Left lung (tissue), 10 donors: ENCODE results near the gene SLC25A31. TPM values are rescaled to one million over a fixed set of nuclear protein-coding genes. Genes with fewer than 3 reads are reported as not detected.

ENCODE experiments used
- ATAC-seq: fragments of 200-7000 bp; cut with Tn5 transposase; one replicate; pipeline ENCODE4 v1.9.1; 2020; ENCODE audit warnings: moderate library complexity
- DNase-seq, 4 donors: peaks; one replicate each; pipeline ENCODE4 v3.0.0-alpha.2; 2013 to 2020
- H3K27ac ChIP-seq, 2 donors: fragments of 200-600 bp; sonication (generic) in 1 of 2; one replicate each; pipeline versions ENCODE4 v1.5.0 to v1.8.0; 2020 to 2021
- H3K27me3 ChIP-seq, 2 donors: fragments of 200-600 bp; sonication (generic) in 1 of 2; one replicate each; pipeline versions ENCODE4 v1.5.0 to v1.8.0; 2020 to 2021
- H3K36me3 ChIP-seq, 2 donors: fragments of 200-600 bp; sonication (generic) in 1 of 2; one replicate each; pipeline versions ENCODE4 v1.5.0 to v1.8.0; 2020 to 2021
- H3K4me1 ChIP-seq, 2 donors: fragments of 200-600 bp; one replicate each; pipeline ENCODE4 v1.8.0; 2021
- H3K4me3 ChIP-seq, 2 donors: fragments of 200-600 bp; sonication (generic) in 1 of 2; one replicate each; pipeline versions ENCODE4 v1.5.0 to v1.8.0; 2020 to 2021; ENCODE audit warnings: mild to moderate bottlenecking in 1 of 2
- H3K9me3 ChIP-seq, 2 donors: fragments of 200-600 bp; sonication (generic) in 1 of 2; one replicate each; pipeline versions ENCODE4 v1.5.0 to v1.8.0; 2020 to 2021
- intact Hi-C, 2 donors: fragments of 100-400 bp; cut with DNase I; formaldehyde crosslinking; loops; one replicate each; pipeline versions ENCODE4 v1.11.2 to v1.14.2; 2022
- polyA plus RNA-seq, 6 donors: library from polyadenylated mRNA; unstranded; fragments of 120-200 nt; gene quantifications; one replicate each; pipeline ENCODE4 v1.2.1, GENCODE V29; 2013; ENCODE audit not compliant: insufficient read length in 6 of 6
- total RNA-seq, 2 donors: library from RNA; stranded (reverse); fragmentation: NEBNext Ultra II Directional; extraction: Animal tissue kit (Norgen Biotek cat#: 25700); gene quantifications; one replicate each; pipeline ENCODE4 v1.2.1, GENCODE V29; 2021
- TF ChIP-seq, protein P1 (sequence below), 2 donors: fragments of 200-600 bp; sonication (generic) in 1 of 2; IDR thresholded peaks; one replicate each; pipeline versions ENCODE4 v1.5.0 to v1.8.0; 2021; ENCODE audit warnings: antibody characterized with exemption in 2 of 2
- donor health status: DM: no; HTN: yes; CAD: no.
- donor health status: DM: no; HTN: no; CAD: no.

The SLC25A31 gene
- total and polyA plus RNA-seq, 8 donors, result 0.10 TPM; not detected in 6

DNA sequence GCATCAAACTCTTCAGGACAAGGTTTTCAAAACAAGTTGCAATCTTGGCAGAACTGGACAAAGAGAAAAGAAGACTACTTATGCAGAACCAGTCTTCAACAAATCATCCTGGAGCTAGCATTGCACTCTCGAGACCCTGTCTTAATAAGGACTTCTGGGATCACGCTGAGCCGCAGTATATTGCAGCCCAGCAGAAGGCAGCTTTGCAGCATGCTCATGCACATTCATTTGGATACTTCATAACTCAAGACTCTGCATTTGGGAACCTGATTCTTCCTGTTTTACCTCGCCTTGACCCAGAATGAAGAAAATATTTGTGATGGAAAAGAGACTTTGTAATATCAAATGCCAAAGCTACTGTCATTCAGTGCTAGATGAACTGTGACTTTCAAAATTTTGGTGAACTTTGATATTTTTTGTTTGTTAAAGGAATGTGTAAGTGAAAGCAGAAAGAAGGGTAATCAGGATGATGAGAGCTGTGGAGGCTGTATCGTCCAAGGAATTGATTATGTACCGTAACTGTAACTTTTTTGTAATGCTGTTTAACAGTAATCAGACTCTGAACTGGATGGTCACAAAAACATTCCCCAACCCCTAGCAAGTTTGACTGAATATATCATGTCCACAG is 79.1 kb downstream of the SLC25A31 start:
- ATAC-seq (no peak), DNase-seq (peak in 2 of 4 donors; percentile 3 to 29)
- Histone ChIP-seq H3K27me3 (no peaks in the 10 kb centered on the region), H3K9me3 (no peaks in the 10 kb centered on the region), H3K4me1 (no peaks in the 10 kb centered on the region), H3K36me3 (no peaks in the 10 kb centered on the region), H3K4me3 (no peak overlapping the region), H3K27ac (no peak overlapping the region)
- intact Hi-C loops, result no loop called here
- TF ChIP-seq, protein P1, sequence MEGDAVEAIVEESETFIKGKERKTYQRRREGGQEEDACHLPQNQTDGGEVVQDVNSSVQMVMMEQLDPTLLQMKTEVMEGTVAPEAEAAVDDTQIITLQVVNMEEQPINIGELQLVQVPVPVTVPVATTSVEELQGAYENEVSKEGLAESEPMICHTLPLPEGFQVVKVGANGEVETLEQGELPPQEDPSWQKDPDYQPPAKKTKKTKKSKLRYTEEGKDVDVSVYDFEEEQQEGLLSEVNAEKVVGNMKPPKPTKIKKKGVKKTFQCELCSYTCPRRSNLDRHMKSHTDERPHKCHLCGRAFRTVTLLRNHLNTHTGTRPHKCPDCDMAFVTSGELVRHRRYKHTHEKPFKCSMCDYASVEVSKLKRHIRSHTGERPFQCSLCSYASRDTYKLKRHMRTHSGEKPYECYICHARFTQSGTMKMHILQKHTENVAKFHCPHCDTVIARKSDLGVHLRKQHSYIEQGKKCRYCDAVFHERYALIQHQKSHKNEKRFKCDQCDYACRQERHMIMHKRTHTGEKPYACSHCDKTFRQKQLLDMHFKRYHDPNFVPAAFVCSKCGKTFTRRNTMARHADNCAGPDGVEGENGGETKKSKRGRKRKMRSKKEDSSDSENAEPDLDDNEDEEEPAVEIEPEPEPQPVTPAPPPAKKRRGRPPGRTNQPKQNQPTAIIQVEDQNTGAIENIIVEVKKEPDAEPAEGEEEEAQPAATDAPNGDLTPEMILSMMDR (IDR thresholded peaks at IDR 0.05), result no peak

DNA sequence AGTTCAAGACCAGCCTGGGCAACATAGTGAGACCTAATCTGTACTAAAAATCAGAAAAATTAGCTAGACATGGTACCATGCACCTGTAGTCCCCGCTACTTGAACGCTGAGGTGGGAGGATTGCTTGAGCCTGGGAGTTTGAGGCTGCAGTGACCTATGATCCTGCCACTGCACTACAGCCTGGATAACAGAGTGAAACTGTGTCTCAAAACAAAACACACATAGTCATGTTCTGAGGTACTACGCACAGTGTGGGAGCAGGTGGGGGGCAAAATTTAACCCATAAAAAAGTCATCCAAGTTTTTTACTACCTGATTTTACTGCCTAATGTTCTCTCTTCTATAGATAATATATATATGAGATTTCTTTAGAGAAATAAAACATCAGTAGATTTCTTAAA is 80.4 kb downstream of the SLC25A31 start:
- intact Hi-C loops, result no loop called here
- H3K4me3 ChIP-seq, result no peak overlapping the region
- H3K36me3 ChIP-seq, result no peaks in the 10 kb centered on the region
- TF ChIP-seq, protein P1 (IDR thresholded peaks at IDR 0.05), result no peak
- no peaks in the 10 kb centered on the region for H3K9me3 ChIP-seq
- H3K4me1 ChIP-seq, result no peaks in the 10 kb centered on the region
- no peak overlapping the region for H3K27ac ChIP-seq
- no peak for ATAC-seq
- H3K27me3 ChIP-seq, result no peaks in the 10 kb centered on the region
- no peak for DNase-seq

DNA sequence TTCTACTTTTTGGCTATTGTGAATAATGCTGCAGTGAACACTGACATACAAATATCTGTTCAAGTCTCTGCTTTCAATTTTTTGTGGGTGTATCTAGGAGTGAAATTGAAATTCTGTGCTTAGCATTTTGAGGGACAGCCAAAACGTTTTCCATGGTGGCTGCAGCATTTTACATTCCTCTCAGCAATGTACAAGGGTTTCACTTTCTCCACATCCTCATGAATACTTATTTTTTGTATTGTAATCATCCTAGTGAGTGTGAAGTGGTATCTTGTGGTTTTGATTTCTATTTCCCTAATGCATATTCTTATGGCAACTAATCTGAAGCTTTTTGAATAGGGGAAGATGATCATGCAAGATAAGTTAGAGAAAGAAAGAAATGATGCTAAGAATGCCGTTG is 92.2 kb downstream of the SLC25A31 start:
- Histone ChIP-seq H3K4me1 (no peaks in the 10 kb centered on the region), H3K27me3 (no peaks in the 10 kb centered on the region), H3K9me3 (no peaks in the 10 kb centered on the region), H3K36me3 (no peaks in the 10 kb centered on the region), H3K4me3 (no peak overlapping the region), H3K27ac (no peak overlapping the region)
- DNase-seq, result no peak
- ATAC-seq, result no peak
- intact Hi-C loops, result no loop called here
- TF ChIP-seq, protein P1 (IDR thresholded peaks at IDR 0.05), result no peak

Other genes starting within 250 kb of the SLC25A31 start
- gene INTU, start 97.4 kb upstream of the SLC25A31 start, total RNA-seq, result 10 to 100 TPM in 1 of 2 donors, 1 to 10 TPM in 1; 8.8 to 11.6 TPM
- gene INTU, start 97.4 kb upstream of the SLC25A31 start, polyA plus RNA-seq, result 10 to 100 TPM; 27.1 to 48.2 (median 33.5) TPM
- gene HSPA4L, start 51.9 kb downstream of the SLC25A31 start, total RNA-seq, result 1 to 10 TPM; 6.1 to 8.3 TPM
- gene HSPA4L, start 51.9 kb downstream of the SLC25A31 start, polyA plus RNA-seq, result 100 to 1,000 TPM in 1 of 6 donors, 10 to 100 TPM in 1, 1 to 10 TPM in 4; 6.1 to 201 (median 8.0) TPM
- gene PLK4, start 150.5 kb downstream of the SLC25A31 start, total RNA-seq, result 1 to 10 TPM; 4.7 to 5.8 TPM
- gene PLK4, start 150.5 kb downstream of the SLC25A31 start, polyA plus RNA-seq, result 10 to 100 TPM; 20.2 to 35.3 (median 27.9) TPM
- 10 to 100 TPM; 18.3 to 21.5 TPM for gene MFSD8, start 234.8 kb downstream of the SLC25A31 start, total RNA-seq
- gene MFSD8, start 234.8 kb downstream of the SLC25A31 start, polyA plus RNA-seq, result 10 to 100 TPM; 26.5 to 37.2 (median 31.4) TPM
- gene ABHD18, start 235.0 kb downstream of the SLC25A31 start, total RNA-seq, result 10 to 100 TPM; 11.9 to 15.9 TPM
- 10 to 100 TPM; 16.3 to 22.4 (median 17.7) TPM for gene ABHD18, start 235.0 kb downstream of the SLC25A31 start, polyA plus RNA-seq